SK-N-SH treated with all-trans-retinoic acid at 6 μM for 48 hours (cell line): Measurements from ENCODE around the gene NUCB2.

Source experiments
- ATAC-seq: fragments of 200-7000 bp; cut with Tn5 transposase; 3 replicates; pipeline ENCODE4 v1.9.1; 2020; ENCODE audit warnings: mild to moderate bottlenecking, moderate library complexity
- ARNTL ChIP-seq: fragments of 450-650 bp; formaldehyde crosslinking; IDR thresholded peaks from 2 replicates; pipeline ENCODE4 v1.5.0; 2020; ENCODE audit warnings: low read depth, mild to moderate bottlenecking, moderate library complexity, borderline replicate concordance
- CSDC2 ChIP-seq: fragments of 250-450 bp; sonication (Bioruptor Pico); IDR thresholded peaks from 2 replicates; pipeline ENCODE4 v1.5.0; 2020; ENCODE audit warnings: mild to moderate bottlenecking, moderate library complexity
- ESRRG ChIP-seq: fragments of 250-450 bp; sonication (Bioruptor Pico); IDR thresholded peaks from 2 replicates; pipeline ENCODE4 v1.6.1; 2021; ENCODE audit warnings: mild to moderate bottlenecking
- GLIS3 ChIP-seq: fragments of 250-450 bp; sonication (Bioruptor Pico); IDR thresholded peaks from 2 replicates; pipeline ENCODE4 v1.5.0; 2020; ENCODE audit warnings: mild to moderate bottlenecking, moderate library complexity
- OSR1 ChIP-seq: fragments of 250-450 bp; sonication (Bioruptor Pico); IDR thresholded peaks from 2 replicates; pipeline ENCODE4 v1.8.0; 2022; ENCODE audit warnings: moderate library complexity, mild to moderate bottlenecking, inconsistent platforms
- POU6F1 ChIP-seq: fragments of 250-450 bp; sonication (Bioruptor Pico); IDR thresholded peaks from 2 replicates; pipeline ENCODE4 v1.8.0; 2021; ENCODE audit warnings: low read depth, mild to moderate bottlenecking, moderate library complexity, borderline replicate concordance
- PPARA ChIP-seq: fragments of 250-450 bp; sonication (Bioruptor Pico); IDR thresholded peaks from 2 replicates; pipeline ENCODE4 v1.5.0; 2020; ENCODE audit warnings: mild to moderate bottlenecking, borderline replicate concordance
- SNAI2 ChIP-seq: fragments of 250-450 bp; sonication (Bioruptor Pico); IDR thresholded peaks from 2 replicates; pipeline ENCODE4 v1.5.0; 2020; ENCODE audit warnings: mild to moderate bottlenecking, moderate library complexity
- TCF4 ChIP-seq: fragments of 250-450 bp; sonication (Bioruptor Pico); IDR thresholded peaks from 2 replicates; pipeline ENCODE4 v1.8.0; 2021; ENCODE audit warnings: mild to moderate bottlenecking, moderate library complexity, borderline replicate concordance
- TSHZ2 ChIP-seq: fragments of 250-450 bp; sonication (Bioruptor Pico); IDR thresholded peaks from 2 replicates; pipeline ENCODE4 v1.5.0; 2020; ENCODE audit warnings: mild to moderate bottlenecking, moderate library complexity
- ZFP30 ChIP-seq: fragments of 450-650 bp; formaldehyde crosslinking; IDR thresholded peaks from 2 replicates; pipeline ENCODE4 v1.5.0; 2022; ENCODE audit warnings: mild to moderate bottlenecking, moderate library complexity
- ZNF565 ChIP-seq: fragments of 450-650 bp; formaldehyde crosslinking; conservative IDR thresholded peaks from 2 replicates; pipeline ENCODE4 v1.5.0; 2020; ENCODE audit warnings: low read depth, mild to moderate bottlenecking, moderate library complexity
- ZNF70 ChIP-seq: fragments of 450-650 bp; formaldehyde crosslinking; IDR thresholded peaks from 2 replicates; pipeline ENCODE4 v1.5.0; 2020; ENCODE audit warnings: mild to moderate bottlenecking, moderate library complexity
- ZNF8 ChIP-seq: fragments of 450-650 bp; formaldehyde crosslinking; IDR thresholded peaks from 2 replicates; pipeline ENCODE4 v1.5.0; 2020; ENCODE audit warnings: mild to moderate bottlenecking, moderate library complexity

NUCB2 gene

GRCh38 chr11:17352950-17353820, 76.6 kb downstream of the NUCB2 start:
- peak; percentile 84 for ATAC-seq
- peak; percentile 25; the same call in 1 of the 2 replicates for TF ChIP-seq TSHZ2
- TF ChIP-seq GLIS3 (CRISPR knock-in tag), result no peak
- no peak for TF ChIP-seq ZFP30 (CRISPR knock-in tag)

- no peak; the same call in 2 of the 3 replicates for ATAC-seq
- TF ChIP-seq ZNF565 (CRISPR knock-in tag) (no peak), ZNF70 (CRISPR knock-in tag) (no peak), GLIS3 (CRISPR knock-in tag) (no peak), PPARA (CRISPR knock-in tag) (no peak), ZNF8 (CRISPR knock-in tag) (no peak), TSHZ2 (no peak), ARNTL (no peak), POU6F1 (no peak), OSR1 (CRISPR knock-in tag) (no peak), ESRRG (CRISPR knock-in tag) (no peak)
These were observed 77.5 kb downstream of the NUCB2 start for GRCh38 chr11:17353821-17354600.

- peak; percentile 52 for ATAC-seq
- TF ChIP-seq CSDC2 (no peak), SNAI2 (CRISPR knock-in tag) (no peak), POU6F1 (no peak), TSHZ2 (no peak), GLIS3 (CRISPR knock-in tag) (no peak), PPARA (CRISPR knock-in tag) (no peak), TCF4 (CRISPR knock-in tag) (no peak)
- TF ChIP-seq, all 23 proteins: peak for 0
These were observed 78.1 kb downstream of the NUCB2 start for GRCh38 chr11:17354601-17354991.
